Testis (tissue), 2 donors: ENCODE results near the gene SEPSECS.

Source experiments
- POLR2A ChIP-seq: fragments of 450-650 bp; IDR thresholded peaks from one replicate; pipeline ENCODE4 v1.6.1; 2017; ENCODE audit warnings: antibody characterized with exemption, mild to moderate bottlenecking, moderate library complexity
- TF ChIP-seq, protein P1 (sequence below), 3 experiments: fragments of 450-650 bp in 2 of 3; fragments of 200-600 bp in 1 of 3; sonication (generic) in 1 of 3; IDR thresholded peaks; one replicate each; pipeline ENCODE4 v1.5.1; 2016 to 2019; ENCODE audit warnings: antibody characterized with exemption in 3 of 3, mild to moderate bottlenecking in 2 of 3, moderate library complexity in 1 of 3

DNA sequence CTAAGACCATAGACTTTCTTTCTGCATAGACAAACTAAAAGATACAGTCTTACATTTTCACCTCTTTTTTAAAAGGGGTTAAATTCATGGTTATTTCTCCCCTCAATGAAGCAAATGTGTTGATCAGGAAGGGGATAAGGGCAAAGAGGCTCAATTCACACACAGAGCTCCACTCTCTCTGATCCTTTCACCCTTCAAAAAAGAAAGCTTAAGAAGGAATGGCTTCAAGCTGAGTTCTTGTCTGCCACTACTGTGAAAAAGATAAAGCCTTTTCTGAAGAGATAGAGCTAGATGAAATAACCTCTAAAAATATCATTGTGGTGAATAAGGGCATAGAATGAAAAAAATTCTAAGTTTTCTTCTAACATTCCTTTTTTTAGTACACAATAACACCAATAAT, 28.3 kb downstream of the SEPSECS start:
- TF ChIP-seq, protein P1, sequence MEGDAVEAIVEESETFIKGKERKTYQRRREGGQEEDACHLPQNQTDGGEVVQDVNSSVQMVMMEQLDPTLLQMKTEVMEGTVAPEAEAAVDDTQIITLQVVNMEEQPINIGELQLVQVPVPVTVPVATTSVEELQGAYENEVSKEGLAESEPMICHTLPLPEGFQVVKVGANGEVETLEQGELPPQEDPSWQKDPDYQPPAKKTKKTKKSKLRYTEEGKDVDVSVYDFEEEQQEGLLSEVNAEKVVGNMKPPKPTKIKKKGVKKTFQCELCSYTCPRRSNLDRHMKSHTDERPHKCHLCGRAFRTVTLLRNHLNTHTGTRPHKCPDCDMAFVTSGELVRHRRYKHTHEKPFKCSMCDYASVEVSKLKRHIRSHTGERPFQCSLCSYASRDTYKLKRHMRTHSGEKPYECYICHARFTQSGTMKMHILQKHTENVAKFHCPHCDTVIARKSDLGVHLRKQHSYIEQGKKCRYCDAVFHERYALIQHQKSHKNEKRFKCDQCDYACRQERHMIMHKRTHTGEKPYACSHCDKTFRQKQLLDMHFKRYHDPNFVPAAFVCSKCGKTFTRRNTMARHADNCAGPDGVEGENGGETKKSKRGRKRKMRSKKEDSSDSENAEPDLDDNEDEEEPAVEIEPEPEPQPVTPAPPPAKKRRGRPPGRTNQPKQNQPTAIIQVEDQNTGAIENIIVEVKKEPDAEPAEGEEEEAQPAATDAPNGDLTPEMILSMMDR (IDR thresholded peaks at IDR 0.05): no peak
- no peak for TF ChIP-seq POLR2A
